Left lung (tissue), 10 donors: ENCODE data around the gene CD63. TPM values are rescaled to one million over a fixed set of nuclear protein-coding genes. Genes with fewer than 3 reads are reported as not detected.
A peak's percentile ranks its signal among the peaks of the same experiment; 100 is the strongest.

Experiments used
- ATAC-seq: fragments of 200-7000 bp; cut with Tn5 transposase; one replicate; pipeline ENCODE4 v1.9.1; 2020; ENCODE audit warnings: moderate library complexity
- DNase-seq, 4 donors: peaks; one replicate each; pipeline ENCODE4 v3.0.0-alpha.2; 2013 to 2020
- H3K27ac ChIP-seq, 2 donors: fragments of 200-600 bp; sonication (generic) in 1 of 2; one replicate each; pipeline versions ENCODE4 v1.5.0 to v1.8.0; 2020 to 2021
- H3K27me3 ChIP-seq, 2 donors: fragments of 200-600 bp; sonication (generic) in 1 of 2; one replicate each; pipeline versions ENCODE4 v1.5.0 to v1.8.0; 2020 to 2021
- H3K36me3 ChIP-seq, 2 donors: fragments of 200-600 bp; sonication (generic) in 1 of 2; one replicate each; pipeline versions ENCODE4 v1.5.0 to v1.8.0; 2020 to 2021
- H3K4me1 ChIP-seq, 2 donors: fragments of 200-600 bp; one replicate each; pipeline ENCODE4 v1.8.0; 2021
- H3K4me3 ChIP-seq, 2 donors: fragments of 200-600 bp; sonication (generic) in 1 of 2; one replicate each; pipeline versions ENCODE4 v1.5.0 to v1.8.0; 2020 to 2021; ENCODE audit warnings: mild to moderate bottlenecking in 1 of 2
- H3K9me3 ChIP-seq, 2 donors: fragments of 200-600 bp; sonication (generic) in 1 of 2; one replicate each; pipeline versions ENCODE4 v1.5.0 to v1.8.0; 2020 to 2021
- CTCF ChIP-seq, 2 donors: fragments of 200-600 bp; sonication (generic) in 1 of 2; IDR thresholded peaks; one replicate each; pipeline versions ENCODE4 v1.5.0 to v1.8.0; 2021; ENCODE audit warnings: antibody characterized with exemption in 2 of 2
- intact Hi-C, 2 donors: fragments of 100-400 bp; cut with DNase I; formaldehyde crosslinking; loops; one replicate each; pipeline versions ENCODE4 v1.11.2 to v1.14.2; 2022
- polyA plus RNA-seq, 6 donors: library from polyadenylated mRNA; unstranded; fragments of 120-200 nt; gene quantifications; one replicate each; pipeline ENCODE4 v1.2.1, GENCODE V29; 2013; ENCODE audit not compliant: insufficient read length in 6 of 6
- total RNA-seq, 2 donors: library from RNA; stranded (reverse); fragmentation: NEBNext Ultra II Directional; extraction: Animal tissue kit (Norgen Biotek cat#: 25700); gene quantifications; one replicate each; pipeline ENCODE4 v1.2.1, GENCODE V29; 2021
- donor health status: DM: no; HTN: yes; CAD: no.
- donor health status: DM: no; HTN: no; CAD: no.

CD63 gene
- total and polyA plus RNA-seq, 8 donors = 585 to 1,766 (median 677) TPM

- intact Hi-C loops = no loop called here
- peak; percentile 79 for ATAC-seq
These were observed 8.2 kb upstream of the CD63 start for GRCh38 chr12:55736780-55737580.

GRCh38 chr12:55736076-55736475, 7.3 kb upstream of the CD63 start:
- DNase-seq (no peak), ATAC-seq (no peak)
- Histone ChIP-seq H3K27me3 (no peaks in the 10 kb centered on the region), H3K27ac (no peak overlapping the region), H3K9me3 (no peaks in the 10 kb centered on the region), H3K4me3 (no peak overlapping the region), H3K4me1 (peaks cover 6 to 26% of the 10 kb centered on the region in 2 donors), H3K36me3 (no peaks in the 10 kb centered on the region)
- intact Hi-C loops = no loop called here
- no peak for TF ChIP-seq CTCF (IDR thresholded peaks at IDR 0.05)

More at GRCh38 chr12:55736780-55737580, 8.2 kb upstream of the CD63 start:
- peak overlapping the region in 1 of 2 donors; percentile 88 for H3K27ac ChIP-seq
- no peaks in the 10 kb centered on the region for H3K36me3 ChIP-seq
- peaks cover 6 to 18% of the 10 kb centered on the region in 2 donors for H3K4me1 ChIP-seq
- H3K27me3 ChIP-seq = peaks cover 0 to 5% of the 10 kb centered on the region in 2 donors
- TF ChIP-seq CTCF (IDR thresholded peaks at IDR 0.05) = peak; percentile 62 to 86
- no peak overlapping the region for H3K4me3 ChIP-seq
- no peaks in the 10 kb centered on the region for H3K9me3 ChIP-seq
- DNase-seq = peak in 3 of 4 donors; percentile 70 to 86 (median 78)

GRCh38 chr12:55734595-55734994, 5.8 kb upstream of the CD63 start:
- intact Hi-C loops = no loop called here
- ATAC-seq = no peak
- Histone ChIP-seq H3K9me3 (no peaks in the 10 kb centered on the region), H3K27me3 (no peaks in the 10 kb centered on the region), H3K36me3 (no peaks in the 10 kb centered on the region), H3K27ac (no peak overlapping the region), H3K4me3 (no peak overlapping the region), H3K4me1 (peaks cover 12 to 40% of the 10 kb centered on the region in 2 donors)
- no peak for DNase-seq
- no peak for TF ChIP-seq CTCF (IDR thresholded peaks at IDR 0.05)

GRCh38 chr12:55733858-55734257, 5.0 kb upstream of the CD63 start:
- peaks cover 12 to 44% of the 10 kb centered on the region in 2 donors for H3K4me1 ChIP-seq
- H3K36me3 ChIP-seq = no peaks in the 10 kb centered on the region
- no peak overlapping the region for H3K27ac ChIP-seq
- no peak overlapping the region for H3K4me3 ChIP-seq
- no peaks in the 10 kb centered on the region for H3K27me3 ChIP-seq
- intact Hi-C loops = no loop called here
- H3K9me3 ChIP-seq = no peaks in the 10 kb centered on the region
- TF ChIP-seq CTCF (IDR thresholded peaks at IDR 0.05) = no peak
- no peak for ATAC-seq
- no peak for DNase-seq

- TF ChIP-seq CTCF (IDR thresholded peaks at IDR 0.05) = no peak
- Histone ChIP-seq H3K4me1 (peaks cover 11 to 38% of the 10 kb centered on the region in 2 donors), H3K4me3 (no peak overlapping the region), H3K36me3 (no peaks in the 10 kb centered on the region), H3K9me3 (no peaks in the 10 kb centered on the region), H3K27ac (no peak overlapping the region), H3K27me3 (no peaks in the 10 kb centered on the region)
- ATAC-seq (no peak), DNase-seq (no peak)
- intact Hi-C loops = no loop called here
These were observed 4.3 kb upstream of the CD63 start for GRCh38 chr12:55733021-55733555.
